Inflammatory macrophage treated with lipopolysaccharide for 4 hours (primary cell): ENCODE data around the gene FAM193A.
"Not testable (repeated sequence)": the region's sequence is repeated elsewhere in the genome, so short reads cannot be mapped to it uniquely, and the experiment has no call there.

Experiments
- DNase-seq: peaks from one replicate; pipeline ENCODE4 v3.0.0-alpha.2; 2020

FAM193A gene

GRCh38 chr4:2618729-2619128, 82.3 kb downstream of the FAM193A start:
- DNase-seq: not testable (repeated sequence)

- DNase-seq: no peak
These were observed 83.0 kb downstream of the FAM193A start for GRCh38 chr4:2619459-2619858.

GRCh38 chr4:2621419-2621818, 85.0 kb downstream of the FAM193A start:
- DNase-seq: no peak

GRCh38 chr4:2623442-2623841, 87.0 kb downstream of the FAM193A start:
- DNase-seq: no peak

- no peak for DNase-seq
These were observed 88.5 kb downstream of the FAM193A start for GRCh38 chr4:2624782-2625530.

GRCh38 chr4:2626231-2626630, 89.8 kb downstream of the FAM193A start:
- DNase-seq: no peak

GRCh38 chr4:2630556-2631273, 94.3 kb downstream of the FAM193A start:
- no peak for DNase-seq

GRCh38 chr4:2634014-2634413, 97.6 kb downstream of the FAM193A start:
- DNase-seq: no peak

GRCh38 chr4:2636331-2636730, 99.9 kb downstream of the FAM193A start:
- DNase-seq: no peak

GRCh38 chr4:2636994-2637393, 100.5 kb downstream of the FAM193A start:
- not testable (repeated sequence) for DNase-seq

GRCh38 chr4:2637956-2638552, 101.6 kb downstream of the FAM193A start:
- no peak for DNase-seq

- no peak for DNase-seq
These were observed 102.3 kb downstream of the FAM193A start for GRCh38 chr4:2638730-2639129.

GRCh38 chr4:2642968-2643367, 106.5 kb downstream of the FAM193A start:
- DNase-seq: no peak

- DNase-seq: no peak
These were observed 107.1 kb downstream of the FAM193A start for GRCh38 chr4:2643555-2643954.

- no peak for DNase-seq
These were observed 110.1 kb downstream of the FAM193A start for GRCh38 chr4:2646396-2647149.

GRCh38 chr4:2647403-2648158, 111.1 kb downstream of the FAM193A start:
- no peak for DNase-seq

GRCh38 chr4:2648159-2648814, 111.8 kb downstream of the FAM193A start:
- DNase-seq: no peak

- DNase-seq: no peak
These were observed 113.2 kb downstream of the FAM193A start for GRCh38 chr4:2649604-2650114.

GRCh38 chr4:2650276-2650675, 113.8 kb downstream of the FAM193A start:
- DNase-seq: no peak

GRCh38 chr4:2651546-2651945, 115.1 kb downstream of the FAM193A start:
- DNase-seq: no peak

- DNase-seq: no peak
These were observed 115.6 kb downstream of the FAM193A start for GRCh38 chr4:2651998-2652397.
